Measurements from ENCODE around the gene DAPP1. TPM values are rescaled to one million over a fixed set of nuclear protein-coding genes. Genes with fewer than 3 reads are reported as not detected.
"Not testable (repeated sequence)": the region's sequence is repeated elsewhere in the genome, so short reads cannot be mapped to it uniquely, and the experiment has no call there.

Gene DAPP1
- polyA plus RNA-seq (ENCODE audit: insufficient read depth in 1 of 5, insufficient read length in 5 of 5, low replicate concordance in 1 of 5) = 1 to 10 TPM; 2.3 to 3.4 (median 2.8) TPM
- long read RNA-seq, donor 1, partial matches to known transcripts = 146 of 148 reads
- long read RNA-seq, donor 1, other reads (novel, unspliced or antisense) = 0 of 148 reads
- long read RNA-seq, donor 2 = 0 reads
- long read RNA-seq, donor 3, partial matches to known transcripts = 0 of 2 reads
- long read RNA-seq, donor 3, other reads (novel, unspliced or antisense) = 0 of 2 reads
- long read RNA-seq, donor 4 = 0 reads
- long read RNA-seq, donor 5 = 0 reads
- long read RNA-seq, donor 6 = 0 reads
- long read RNA-seq, donor 7 = 0 reads
- long read RNA-seq, donor 8 = 0 reads

- no peak for DNase-seq
Measured at GRCh38 chr4:99816545-99817308, at the start of gene DAPP1. Gene DAPP1 (plus strand): TSS chr4:99816827. CDS start chr4:99816914, 87 bp downstream.

GRCh38 chr4:99770842-99771241 lies 45.8 kb upstream of the DAPP1 start:
- not testable (repeated sequence) for DNase-seq

- DNase-seq = no peak
Measured at GRCh38 chr4:99783940-99784339, 32.7 kb upstream of the DAPP1 start.

DNA sequence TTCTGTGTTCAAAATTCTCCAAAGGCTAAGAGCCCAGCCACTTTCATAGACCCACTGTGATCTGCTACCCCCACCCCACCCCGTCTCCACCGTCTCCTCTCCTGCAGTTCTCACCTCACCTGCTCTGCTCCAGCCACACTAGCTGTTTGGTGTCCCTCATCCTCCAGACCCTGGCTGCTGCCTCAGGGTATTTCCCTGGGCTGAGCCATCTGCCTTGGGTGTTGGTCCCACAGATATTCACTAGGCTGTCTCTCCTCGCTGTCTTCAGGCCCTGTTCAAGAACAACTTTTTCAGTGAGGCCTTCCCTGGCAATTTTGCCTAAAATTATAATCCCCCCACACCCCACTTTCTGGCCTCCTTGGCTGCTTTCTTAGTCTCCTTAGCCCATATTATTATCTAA lies 31.8 kb upstream of the DAPP1 start:
- no peak for DNase-seq

DNA sequence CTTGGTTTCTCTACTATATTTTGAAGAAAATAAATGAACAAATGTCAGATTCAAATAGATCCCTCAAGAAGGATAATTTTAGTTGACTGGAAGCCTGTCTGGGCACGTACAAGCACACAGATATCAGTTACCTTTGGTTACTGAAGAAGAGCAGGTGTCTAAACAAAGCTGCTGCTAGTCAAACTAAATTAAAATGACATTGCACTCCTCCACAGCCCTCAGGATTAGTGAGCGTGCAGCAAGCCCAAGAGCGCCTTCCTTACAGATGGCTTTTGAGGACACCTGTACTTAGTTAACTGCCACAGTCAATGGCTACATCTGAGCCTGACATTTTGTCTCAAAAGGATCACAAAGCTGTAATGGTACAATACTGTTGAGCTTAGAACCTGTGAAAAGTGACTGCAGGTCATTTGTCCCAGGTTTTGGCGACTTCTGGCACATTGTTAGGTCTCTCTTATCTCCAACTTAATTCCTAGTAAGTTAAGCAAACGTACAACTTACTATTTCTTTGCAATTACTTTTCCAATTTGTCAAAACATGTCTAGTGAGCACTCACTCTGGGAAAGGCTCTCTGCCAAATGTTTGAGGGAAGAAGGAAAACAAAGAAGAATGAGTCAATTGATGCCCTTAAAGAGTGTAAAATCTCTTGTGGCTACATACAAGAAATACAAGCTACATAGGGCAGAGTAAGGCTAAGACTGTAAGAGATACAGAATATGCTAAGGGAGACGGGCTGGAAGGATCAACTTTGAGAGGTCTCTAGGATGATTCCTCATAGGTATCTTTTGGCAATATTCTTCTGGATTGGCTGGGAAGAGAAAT lies 25.6 kb upstream of the DAPP1 start:
- no peak for DNase-seq

GRCh38 chr4:99800332-99801004 lies 16.2 kb upstream of the DAPP1 start:
- no peak for DNase-seq

- DNase-seq = no peak
Measured at GRCh38 chr4:99801005-99801699, 15.5 kb upstream of the DAPP1 start.

GRCh38 chr4:99803566-99804101 lies 13.0 kb upstream of the DAPP1 start:
- DNase-seq = no peak

DNA sequence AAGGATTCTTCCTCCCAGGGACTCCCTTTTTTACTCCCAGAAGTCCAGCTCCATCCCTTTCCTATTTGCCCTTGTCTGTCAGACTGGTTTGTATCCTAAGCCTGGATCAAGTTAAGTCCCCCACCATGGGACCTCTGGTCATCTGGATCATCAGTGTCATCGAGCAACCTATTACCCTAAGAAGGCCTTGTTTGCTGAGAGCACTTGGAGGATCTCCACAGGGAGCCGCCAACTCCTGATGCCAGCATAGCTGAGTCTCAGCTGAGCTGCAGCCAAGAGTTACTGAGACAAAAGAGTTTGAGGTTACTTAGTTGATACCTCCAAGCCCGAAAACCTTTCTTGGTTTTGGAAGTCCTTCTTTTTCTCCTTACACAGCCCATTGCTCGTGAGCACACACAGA lies 10.1 kb upstream of the DAPP1 start:
- no peak for DNase-seq

- no peak for DNase-seq
Measured at GRCh38 chr4:99807666-99808065, 9.0 kb upstream of the DAPP1 start.

DNA sequence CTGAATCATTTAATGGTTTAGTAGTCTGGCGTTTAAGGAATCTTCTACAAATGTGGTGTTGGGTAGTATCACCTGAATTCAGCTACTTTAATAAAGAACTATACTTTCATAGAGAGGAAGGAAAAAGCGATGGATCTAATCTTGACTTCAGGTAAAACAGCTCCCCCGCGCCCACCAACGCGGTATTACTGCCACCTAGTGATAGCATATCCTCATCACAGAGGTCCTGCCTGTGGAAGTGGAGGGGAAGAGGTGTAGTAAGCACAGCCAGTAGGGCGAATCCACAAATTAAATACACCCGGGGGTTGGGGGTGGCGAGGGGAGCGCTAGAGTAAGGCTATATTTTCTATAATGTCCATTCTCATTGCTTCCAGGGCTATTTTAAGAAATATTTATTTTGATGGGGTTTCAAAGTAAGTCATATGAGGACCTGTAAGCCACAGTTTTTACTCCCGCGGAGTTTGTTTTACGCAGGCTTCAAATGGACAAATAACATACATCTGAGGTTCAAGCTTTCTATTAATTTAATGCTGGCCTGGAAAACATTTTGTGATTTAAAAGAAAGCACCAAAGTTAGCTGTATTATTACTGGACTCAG lies 8.3 kb upstream of the DAPP1 start:
- DNase-seq = peak in 1 of 2 donors; percentile 21

- no peak for DNase-seq
Measured at GRCh38 chr4:99809326-99809725, 7.3 kb upstream of the DAPP1 start.

GRCh38 chr4:99810536-99810935 lies 6.1 kb upstream of the DAPP1 start:
- no peak for DNase-seq

GRCh38 chr4:99811117-99811516 lies 5.5 kb upstream of the DAPP1 start:
- DNase-seq = no peak

- DNase-seq = no peak
Measured at GRCh38 chr4:99811850-99812249, 4.8 kb upstream of the DAPP1 start.

DNA sequence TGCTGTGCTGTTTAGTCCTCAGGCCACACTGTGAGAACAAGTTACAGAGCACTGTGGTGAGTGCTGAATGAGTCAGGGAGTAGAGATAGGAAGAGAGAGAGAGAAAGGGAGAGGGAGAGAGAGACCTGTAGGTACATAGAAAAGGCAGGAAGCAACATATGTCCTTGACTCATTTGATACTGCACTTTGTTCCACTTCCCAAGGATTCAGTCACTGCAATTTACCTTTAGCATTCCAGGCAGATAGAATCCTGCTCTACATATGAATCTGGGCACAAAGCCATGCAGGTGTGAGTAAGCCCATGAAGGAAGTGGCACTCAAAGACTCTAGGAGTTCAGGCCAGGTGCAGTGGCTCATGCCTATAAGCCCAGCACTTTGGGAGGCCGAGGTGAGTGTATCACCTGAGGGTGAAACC lies 1.0 kb upstream of the DAPP1 start:
- peak; percentile 36 to 51 for DNase-seq

- no peak for DNase-seq
Measured at GRCh38 chr4:99817309-99817890, 773 bp downstream of the DAPP1 start.

DNA sequence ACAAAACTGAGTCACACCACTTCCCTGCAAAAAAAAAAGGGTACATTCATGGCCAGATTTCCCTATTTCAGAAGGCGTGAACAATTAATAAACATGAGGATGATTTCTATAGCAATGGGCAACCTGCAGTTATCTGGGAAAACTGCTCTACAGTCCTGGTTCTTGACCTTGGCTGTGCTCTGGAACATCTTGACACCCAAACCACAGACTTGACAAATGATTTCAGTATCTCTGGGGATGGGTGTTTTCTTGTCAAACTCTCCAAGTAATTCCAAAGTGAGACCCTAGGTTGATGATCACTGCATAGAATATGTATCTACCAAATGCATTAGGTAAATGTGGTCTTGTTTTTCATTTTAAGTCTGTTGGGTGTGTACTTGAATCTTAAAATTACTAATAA lies 2.0 kb downstream of the DAPP1 start:
- DNase-seq = no peak

DNA sequence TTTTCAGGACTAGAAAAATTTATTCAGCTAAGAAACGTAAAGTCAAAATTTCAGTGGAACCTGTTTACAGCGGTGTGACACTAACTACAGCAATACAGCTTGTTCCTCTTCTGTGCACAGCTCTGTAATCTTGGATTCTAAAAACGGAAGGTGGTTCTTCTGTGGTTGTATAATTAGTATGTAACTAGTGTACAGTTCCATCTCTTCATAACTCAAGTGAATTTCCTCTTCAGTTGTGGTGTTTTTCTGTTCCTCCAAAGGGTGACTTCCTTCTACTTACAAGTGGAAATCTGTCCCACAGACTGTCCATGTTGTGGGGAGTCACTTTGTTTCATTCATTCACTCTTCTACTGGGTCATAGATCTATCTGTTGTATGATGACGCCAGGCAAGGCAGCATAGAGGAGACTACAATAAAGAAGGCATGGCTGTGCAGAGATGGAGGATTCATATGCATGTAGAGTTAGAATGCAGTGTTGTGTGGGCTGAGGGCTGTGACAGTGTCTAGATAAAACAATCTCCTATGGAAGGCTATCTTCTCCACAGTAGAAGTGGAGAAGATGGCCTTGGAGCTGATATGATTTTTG lies 5.4 kb downstream of the DAPP1 start:
- no peak for DNase-seq

DNA sequence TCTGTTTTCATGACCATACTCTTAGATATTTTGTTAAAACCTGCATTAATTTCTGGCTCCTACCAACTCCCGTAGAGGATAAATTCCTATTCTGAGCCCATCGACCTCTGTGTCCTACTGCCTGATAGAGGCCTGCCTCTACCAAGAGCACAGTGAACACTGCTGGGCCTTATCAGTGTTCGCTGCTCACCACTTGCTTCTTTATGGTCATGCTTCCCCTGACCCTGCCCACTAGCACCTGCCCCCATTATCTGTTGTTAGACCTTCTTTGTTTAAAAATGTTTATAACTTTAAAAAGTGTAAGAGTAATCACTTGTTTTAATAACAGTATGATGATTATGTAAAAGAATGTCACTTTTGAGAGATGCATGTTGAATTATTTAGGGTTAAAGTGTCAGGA lies 6.1 kb downstream of the DAPP1 start:
- DNase-seq = no peak
